DND-41 (cell line): ENCODE measurements around the gene PCED1B.

ENCODE experiments used
- ATAC-seq: fragments of 200-7000 bp; cut with Tn5 transposase; 3 replicates; pipeline ENCODE4 v1.9.1; 2021; ENCODE audit warnings: low read depth; ENCODE audit not compliant: insufficient read depth
- DNase-seq: peaks from one replicate; pipeline ENCODE4 v3.0.0-alpha.2; 2020
- H2AFZ ChIP-seq: 2 replicates; pipeline ENCODE4 v1.6.0; 2012; ENCODE audit warnings: low read depth, low read length
- H3K27ac ChIP-seq: 2 replicates; pipeline ENCODE4 v1.5.1; 2012; ENCODE audit warnings: low read length, inconsistent platforms
- H3K27me3 ChIP-seq: fragments of 200-600 bp; sonication (generic); 2 replicates; pipeline ENCODE4 v1.6.0; 2012; ENCODE audit warnings: low read length, mild to moderate bottlenecking, inconsistent platforms; ENCODE audit not compliant: insufficient read depth, poor library complexity
- H3K36me3 ChIP-seq: 2 replicates; pipeline ENCODE4 v1.5.1; 2012; ENCODE audit warnings: low read length, inconsistent platforms; ENCODE audit not compliant: insufficient read depth
- H3K4me1 ChIP-seq: 2 replicates; pipeline ENCODE4 v1.5.1; 2012; ENCODE audit warnings: mild to moderate bottlenecking, low read length; ENCODE audit not compliant: insufficient read depth
- H3K4me2 ChIP-seq: 2 replicates; pipeline ENCODE4 v1.6.0; 2012; ENCODE audit warnings: mild to moderate bottlenecking, moderate library complexity, low read length, inconsistent platforms; ENCODE audit not compliant: insufficient read depth
- H3K4me3 ChIP-seq, 2 experiments: fragments of 200-600 bp in 1 of 2; shearing (Covaris generic) in 1 of 2; 2 replicates each; pipeline ENCODE4 v1.5.1; 2012 to 2016; ENCODE audit warnings: inconsistent platforms in 2 of 2, low read length in 2 of 2, mild to moderate bottlenecking in 2 of 2, low read depth in 1 of 2, moderate library complexity in 1 of 2
- H3K79me2 ChIP-seq: 2 replicates; pipeline ENCODE4 v1.6.0; 2012; ENCODE audit warnings: low read length, inconsistent platforms; ENCODE audit not compliant: insufficient read depth
- H3K9ac ChIP-seq: 2 replicates; pipeline ENCODE4 v1.6.0; 2012; ENCODE audit warnings: low read depth, mild to moderate bottlenecking, inconsistent platforms, low read length, moderate library complexity
- H3K9me3 ChIP-seq: 2 replicates; pipeline ENCODE4 v1.5.1; 2012; ENCODE audit warnings: low read length, moderate library complexity, mild to moderate bottlenecking, inconsistent platforms; ENCODE audit not compliant: insufficient read depth, severe bottlenecking
- H4K20me1 ChIP-seq: 2 replicates; pipeline ENCODE4 v1.6.0; 2012; ENCODE audit warnings: low read length; ENCODE audit not compliant: insufficient read depth
- CTCF ChIP-seq: IDR thresholded peaks from 2 replicates; pipeline ENCODE4 v1.5.1; 2012; ENCODE audit warnings: borderline replicate concordance, low read length, moderate library complexity, mild to moderate bottlenecking; ENCODE audit not compliant: poor library complexity, severe bottlenecking; ENCODE audit errors: extremely low read depth
- EZH2 ChIP-seq: IDR thresholded peaks from 3 replicates; pipeline ENCODE4 v1.6.1; 2012; ENCODE audit warnings: borderline replicate concordance, low read depth, mild to moderate bottlenecking, moderate library complexity, low read length, inconsistent platforms; ENCODE audit not compliant: severe bottlenecking

Gene PCED1B

GRCh38 chr12:47247418-47247817, 168.0 kb downstream of the PCED1B start:
- no peak overlapping the region for H2AFZ ChIP-seq
- no peaks in the 10 kb centered on the region for H3K4me1 ChIP-seq
- H3K36me3 ChIP-seq = no peaks in the 10 kb centered on the region
- H3K4me3 ChIP-seq = no peak overlapping the region
- no peak for TF ChIP-seq CTCF
- no peak for TF ChIP-seq EZH2
- ATAC-seq (no peak), DNase-seq (no peak)
- H3K79me2 ChIP-seq = no peaks in the 10 kb centered on the region
- no peaks in the 10 kb centered on the region for H4K20me1 ChIP-seq
- no peak overlapping the region for H3K9ac ChIP-seq
- no peaks in the 10 kb centered on the region for H3K27me3 ChIP-seq
- H3K4me2 ChIP-seq = no peak overlapping the region
- H3K9me3 ChIP-seq = no peaks in the 10 kb centered on the region
- H3K27ac ChIP-seq = no peak overlapping the region

- no peak for TF ChIP-seq CTCF
- TF ChIP-seq EZH2 = no peak
- no peak overlapping the region for H3K27ac ChIP-seq
- H3K4me3 ChIP-seq = no peak overlapping the region
- no peak overlapping the region for H3K9ac ChIP-seq
- no peaks in the 10 kb centered on the region for H3K27me3 ChIP-seq
- H3K4me2 ChIP-seq = no peak overlapping the region
- H4K20me1 ChIP-seq = no peaks in the 10 kb centered on the region
- DNase-seq (no peak), ATAC-seq (no peak)
- no peaks in the 10 kb centered on the region for H3K4me1 ChIP-seq
- no peaks in the 10 kb centered on the region for H3K9me3 ChIP-seq
- no peaks in the 10 kb centered on the region for H3K36me3 ChIP-seq
- no peaks in the 10 kb centered on the region for H3K79me2 ChIP-seq
- no peak overlapping the region for H2AFZ ChIP-seq
These were observed 169.7 kb downstream of the PCED1B start for GRCh38 chr12:47249082-47249481.

- Histone ChIP-seq H2AFZ (no peak overlapping the region), H3K27ac (no peak overlapping the region), H3K79me2 (no peaks in the 10 kb centered on the region), H3K9ac (no peak overlapping the region), H3K27me3 (no peaks in the 10 kb centered on the region), H3K9me3 (no peaks in the 10 kb centered on the region), H3K36me3 (no peaks in the 10 kb centered on the region), H3K4me1 (no peaks in the 10 kb centered on the region), H4K20me1 (no peaks in the 10 kb centered on the region), H3K4me2 (no peak overlapping the region), H3K4me3 (no peak overlapping the region)
- TF ChIP-seq EZH2 (no peak), CTCF (no peak)
- no peak for DNase-seq
- no peak for ATAC-seq
These were observed 170.4 kb downstream of the PCED1B start for GRCh38 chr12:47249719-47250357.
